ENCODE results near the gene CCDC171.

The CCDC171 gene

GRCh38 chr9:15944341-15944740 lies 391.5 kb downstream of the CCDC171 start:
- Histone ChIP-seq H3K27ac (no peak overlapping the region), H3K4me3 (ENCODE audit: low read depth, low read length) (no peak overlapping the region), H3K27me3 (replicated peaks) (no peaks in the 10 kb centered on the region), H3K36me3 (replicated peaks) (no peaks in the 10 kb centered on the region)
- in situ Hi-C loops (cut with HindIII; ENCODE audit: low pct_ligation_motif_present, low sequenced_read_pairs), result no loop called here
- TF ChIP-seq CTCF (IDR thresholded peaks at IDR 0.05; ENCODE audit: low read depth, low read length, missing control alignments), result no peak
- no peak for DNase-seq

- in situ Hi-C loops (cut with HindIII; ENCODE audit: low pct_ligation_motif_present, low sequenced_read_pairs), result no loop called here
- Histone ChIP-seq H3K4me3 (ENCODE audit: low read depth, low read length) (no peak overlapping the region), H3K36me3 (replicated peaks) (no peaks in the 10 kb centered on the region), H3K27me3 (replicated peaks) (no peaks in the 10 kb centered on the region), H3K27ac (no peak overlapping the region)
- DNase-seq, result no peak
- TF ChIP-seq CTCF (IDR thresholded peaks at IDR 0.05; ENCODE audit: low read depth, low read length, missing control alignments), result no peak
These were observed 406.8 kb downstream of the CCDC171 start for GRCh38 chr9:15959663-15960062.

DNA sequence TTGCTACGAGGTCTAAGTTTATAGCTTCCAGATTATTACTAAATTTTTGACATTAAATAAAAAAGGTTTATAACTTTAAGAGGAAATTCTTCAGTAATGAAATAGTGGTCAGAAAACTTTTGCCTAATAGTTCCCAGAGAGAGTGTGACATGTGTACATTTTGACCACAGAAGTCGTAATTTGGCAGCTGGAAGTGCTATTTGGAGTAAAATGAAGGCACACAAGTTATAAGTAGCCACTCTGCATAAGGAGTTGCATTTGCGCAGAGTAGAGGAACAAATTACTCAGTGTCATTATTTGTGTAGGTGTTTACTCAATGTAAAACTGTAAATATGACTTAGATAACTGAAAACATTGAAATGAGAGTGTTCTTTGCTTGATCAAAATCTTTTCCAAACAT lies 408.4 kb downstream of the CCDC171 start:
- TF ChIP-seq CTCF (IDR thresholded peaks at IDR 0.05; ENCODE audit: low read depth, low read length, missing control alignments), result no peak
- in situ Hi-C loops (cut with HindIII; ENCODE audit: low pct_ligation_motif_present, low sequenced_read_pairs), result no loop called here

DNA sequence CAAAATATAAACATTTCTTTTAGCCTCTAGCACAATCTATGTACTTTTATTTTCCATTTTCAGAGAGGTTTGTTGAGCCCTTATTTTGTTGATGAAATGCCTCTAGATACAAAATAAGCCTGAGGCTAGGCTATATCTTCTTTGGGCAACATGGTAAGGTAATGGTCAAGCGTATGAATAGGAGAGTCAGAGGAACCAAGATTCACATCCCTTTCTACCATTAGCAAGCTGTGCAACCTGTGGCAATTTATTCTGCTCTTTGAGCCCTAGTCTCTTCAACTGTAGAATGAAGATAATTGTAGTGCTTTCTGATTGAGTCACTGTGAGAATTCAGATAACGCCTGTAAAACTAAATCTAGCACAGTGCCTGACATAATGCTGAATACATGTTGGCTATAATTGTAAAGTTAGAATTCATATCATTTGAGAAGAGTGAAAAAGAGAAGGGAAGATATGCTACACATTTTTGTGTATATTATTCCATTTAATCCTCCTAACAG lies 412.5 kb downstream of the CCDC171 start:
- TF ChIP-seq CTCF (IDR thresholded peaks at IDR 0.05; ENCODE audit: low read depth, low read length, missing control alignments), result no peak
- in situ Hi-C loops (cut with HindIII; ENCODE audit: low pct_ligation_motif_present, low sequenced_read_pairs), result no loop called here
- H3K27ac ChIP-seq, result no peak overlapping the region

More for the DNA sequence above, 408.4 kb downstream of the CCDC171 start:
- no peak for DNase-seq
- Histone ChIP-seq H3K27ac (no peak overlapping the region), H3K27me3 (replicated peaks) (no peaks in the 10 kb centered on the region), H3K36me3 (replicated peaks) (no peaks in the 10 kb centered on the region), H3K4me3 (ENCODE audit: low read depth, low read length) (no peak overlapping the region)

GRCh38 chr9:15966471-15966870 lies 413.6 kb downstream of the CCDC171 start:
- no peak for TF ChIP-seq CTCF (IDR thresholded peaks at IDR 0.05; ENCODE audit: low read depth, low read length, missing control alignments)
- no peaks in the 10 kb centered on the region for H3K27me3 ChIP-seq (replicated peaks)
- no peak for DNase-seq
- in situ Hi-C loops (cut with HindIII; ENCODE audit: low pct_ligation_motif_present, low sequenced_read_pairs), result no loop called here
- no peaks in the 10 kb centered on the region for H3K36me3 ChIP-seq (replicated peaks)
- no peak overlapping the region for H3K27ac ChIP-seq
- H3K4me3 ChIP-seq (ENCODE audit: low read depth, low read length), result no peak overlapping the region

More for the DNA sequence above, 412.5 kb downstream of the CCDC171 start:
- H3K27me3 ChIP-seq (replicated peaks), result no peaks in the 10 kb centered on the region
- peak; percentile 14 for DNase-seq
- H3K4me3 ChIP-seq (ENCODE audit: low read depth, low read length), result no peak overlapping the region
- H3K36me3 ChIP-seq (replicated peaks), result no peaks in the 10 kb centered on the region

- DNase-seq, result no peak
- Histone ChIP-seq H3K27me3 (replicated peaks) (no peaks in the 10 kb centered on the region), H3K36me3 (replicated peaks) (no peaks in the 10 kb centered on the region), H3K27ac (no peak overlapping the region), H3K4me3 (ENCODE audit: low read depth, low read length) (no peak overlapping the region)
- in situ Hi-C loops (cut with HindIII; ENCODE audit: low pct_ligation_motif_present, low sequenced_read_pairs), result no loop called here
- TF ChIP-seq CTCF (IDR thresholded peaks at IDR 0.05; ENCODE audit: low read depth, low read length, missing control alignments), result peak; percentile 11
These were observed 414.2 kb downstream of the CCDC171 start for GRCh38 chr9:15967068-15967467.

All from brain microvascular endothelial cell (primary cell).